ENCODE measurements around the gene TOMM6. TPM values are rescaled to one million over a fixed set of nuclear protein-coding genes. Genes with fewer than 3 reads are reported as not detected.

TOMM6 gene
- total RNA-seq, 1 experiment from 2014 or later: 197 TPM

GRCh38 chr6:41796474-41796873 lies 9.0 kb downstream of the TOMM6 start:
- Histone ChIP-seq H3K36me3 (ENCODE audit: insufficient read depth, low read length, poor library complexity, severe bottlenecking) (peaks cover 9% of the 10 kb centered on the region), H3K27ac (ENCODE audit: low read depth, low read length, poor library complexity, severe bottlenecking) (no peak overlapping the region), H3K9me3 (ENCODE audit: low read depth, low read length, poor library complexity, severe bottlenecking) (no peaks in the 10 kb centered on the region), H3K4me3 (ENCODE audit: low read depth, low read length, poor library complexity, severe bottlenecking) (no peak overlapping the region), H3K27me3 (replicated peaks; ENCODE audit: insufficient read depth, low read depth, low read length, poor library complexity) (no peaks in the 10 kb centered on the region), H3K4me1 (ENCODE audit: insufficient read depth, low read length, poor library complexity, severe bottlenecking) (no peaks in the 10 kb centered on the region)
- ChIA-PET POLR2A (ENCODE audit: low non-redundant PET) (no interaction called here), CTCF (interaction anchor here (0.9 kb wide), 1 partner anchor 9 kb away, joined by 7 read pairs; the partner anchor contains the start of gene TOMM6)
- DNase-seq (ENCODE audit: low spot score): no peak
- TF ChIP-seq EZH2 (IDR thresholded peaks at IDR 0.05; ENCODE audit: borderline replicate concordance, low read depth, low read length, poor library complexity, severe bottlenecking): no peak
- no peak for TF ChIP-seq CTCF (conservative IDR thresholded peaks at IDR 0.05; ENCODE audit: low read depth, low read length)
- no TSS peak for BruUV-seq (replicated peaks)
- intact Hi-C loops (cut with micrococcal nuclease; ENCODE audit: unreplicated experiment): no loop called here

GRCh38 chr6:41798901-41799558 lies 11.5 kb downstream of the TOMM6 start:
- POLR2A ChIA-PET (ENCODE audit: low non-redundant PET): no interaction called here

GRCh38 chr6:41799559-41799911 lies 12.0 kb downstream of the TOMM6 start:
- ChIA-PET POLR2A (ENCODE audit: low non-redundant PET) (no interaction called here), CTCF (no interaction called here)
- no peaks in the 10 kb centered on the region for H3K9me3 ChIP-seq (ENCODE audit: low read depth, low read length, poor library complexity, severe bottlenecking)
- no peak overlapping the region for H3K4me3 ChIP-seq (ENCODE audit: low read depth, low read length, poor library complexity, severe bottlenecking)
- TF ChIP-seq CTCF (conservative IDR thresholded peaks at IDR 0.05; ENCODE audit: low read depth, low read length) (no peak), EZH2 (IDR thresholded peaks at IDR 0.05; ENCODE audit: borderline replicate concordance, low read depth, low read length, poor library complexity, severe bottlenecking) (no peak)
- H3K4me1 ChIP-seq (ENCODE audit: insufficient read depth, low read length, poor library complexity, severe bottlenecking): no peaks in the 10 kb centered on the region
- no peaks in the 10 kb centered on the region for H3K27me3 ChIP-seq (replicated peaks; ENCODE audit: insufficient read depth, low read depth, low read length, poor library complexity)
- no peak for DNase-seq (ENCODE audit: low spot score)
- intact Hi-C loops (cut with micrococcal nuclease; ENCODE audit: unreplicated experiment): no loop called here
- BruUV-seq (replicated peaks): no TSS peak
- no peaks in the 10 kb centered on the region for H3K36me3 ChIP-seq (ENCODE audit: insufficient read depth, low read length, poor library complexity, severe bottlenecking)
- no peak overlapping the region for H3K27ac ChIP-seq (ENCODE audit: low read depth, low read length, poor library complexity, severe bottlenecking)

More at GRCh38 chr6:41798901-41799558, 11.5 kb downstream of the TOMM6 start:
- no TSS peak for BruUV-seq (replicated peaks)
- DNase-seq (ENCODE audit: low spot score): no peak
- Histone ChIP-seq H3K36me3 (ENCODE audit: insufficient read depth, low read length, poor library complexity, severe bottlenecking) (no peaks in the 10 kb centered on the region), H3K9me3 (ENCODE audit: low read depth, low read length, poor library complexity, severe bottlenecking) (no peaks in the 10 kb centered on the region), H3K4me1 (ENCODE audit: insufficient read depth, low read length, poor library complexity, severe bottlenecking) (no peaks in the 10 kb centered on the region), H3K27ac (ENCODE audit: low read depth, low read length, poor library complexity, severe bottlenecking) (no peak overlapping the region), H3K4me3 (ENCODE audit: low read depth, low read length, poor library complexity, severe bottlenecking) (no peak overlapping the region), H3K27me3 (replicated peaks; ENCODE audit: insufficient read depth, low read depth, low read length, poor library complexity) (no peaks in the 10 kb centered on the region)
- TF ChIP-seq EZH2 (IDR thresholded peaks at IDR 0.05; ENCODE audit: borderline replicate concordance, low read depth, low read length, poor library complexity, severe bottlenecking): no peak
- TF ChIP-seq CTCF (conservative IDR thresholded peaks at IDR 0.05; ENCODE audit: low read depth, low read length): no peak
- intact Hi-C loops (cut with micrococcal nuclease; ENCODE audit: unreplicated experiment): no loop called here
- CTCF ChIA-PET: no interaction called here

All from A673 (cell line).